Esophagus mucosa (tissue), 1 donor: ENCODE measurements around the gene RMI1. TPM values are rescaled to one million over a fixed set of nuclear protein-coding genes. Genes with fewer than 3 reads are reported as not detected.
"Not testable (repeated sequence)": the region's sequence is repeated elsewhere in the genome, so short reads cannot be mapped to it uniquely, and the experiment has no call there.

Experiments used
- ATAC-seq: fragments of 200-7000 bp; cut with Tn5 transposase; one replicate; pipeline ENCODE4 v1.9.1; 2020
- total RNA-seq: library from RNA; stranded (reverse); gene quantifications from one replicate; pipeline ENCODE4 v1.2.4, GENCODE V29; 2023
- donor health status: DM: yes; HTN: yes; CAD: no.

The RMI1 gene
- total RNA-seq, result 6.7 TPM

- ATAC-seq, result peak; percentile 96
Measured at GRCh38 chr9:83980395-83981125, at the start of gene RMI1. Gene RMI1 (plus strand): TSS chr9:83980805. CDS start chr9:84000987, 20,182 bp downstream.

- no peak for ATAC-seq
Measured at GRCh38 chr9:83930881-83931280, 49.7 kb upstream of the RMI1 start.

- peak; percentile 31 for ATAC-seq
Measured at GRCh38 chr9:83932011-83932410, 48.6 kb upstream of the RMI1 start.

GRCh38 chr9:83932851-83933250 is 47.8 kb upstream of the RMI1 start:
- no peak for ATAC-seq

GRCh38 chr9:83933790-83934189 is 46.8 kb upstream of the RMI1 start:
- ATAC-seq, result peak; percentile 8

- ATAC-seq, result peak; percentile 85
Measured at GRCh38 chr9:83934569-83935275, 45.9 kb upstream of the RMI1 start.

- peak; percentile 7 for ATAC-seq
Measured at GRCh38 chr9:83935276-83935935, 45.2 kb upstream of the RMI1 start.

- no peak for ATAC-seq
Measured at GRCh38 chr9:83936523-83936922, 44.1 kb upstream of the RMI1 start.

GRCh38 chr9:83937861-83938455 is 42.6 kb upstream of the RMI1 start:
- ATAC-seq, result peak; percentile 60

GRCh38 chr9:83940590-83941303 is 39.9 kb upstream of the RMI1 start:
- no peak for ATAC-seq

- ATAC-seq, result not testable (repeated sequence)
Measured at GRCh38 chr9:83948096-83948495, 32.5 kb upstream of the RMI1 start.

GRCh38 chr9:83956086-83956435 is 24.5 kb upstream of the RMI1 start:
- peak; percentile 45 for ATAC-seq

GRCh38 chr9:83956436-83957247 is 24.0 kb upstream of the RMI1 start:
- peak; percentile 80 for ATAC-seq

GRCh38 chr9:83957248-83957513 is 23.4 kb upstream of the RMI1 start:
- ATAC-seq, result peak; percentile 41

- ATAC-seq, result no peak
Measured at GRCh38 chr9:83959061-83959460, 21.5 kb upstream of the RMI1 start.

- ATAC-seq, result no peak
Measured at GRCh38 chr9:83960991-83961390, 19.6 kb upstream of the RMI1 start.

GRCh38 chr9:83962165-83962564 is 18.4 kb upstream of the RMI1 start:
- peak; percentile 48 for ATAC-seq

GRCh38 chr9:83964973-83965349 is 15.6 kb upstream of the RMI1 start:
- ATAC-seq, result peak; percentile 15

- ATAC-seq, result peak; percentile 13
Measured at GRCh38 chr9:83965350-83966208, 15.0 kb upstream of the RMI1 start.

- peak; percentile 12 for ATAC-seq
Measured at GRCh38 chr9:83966209-83966582, 14.4 kb upstream of the RMI1 start.

GRCh38 chr9:83967073-83967472 is 13.5 kb upstream of the RMI1 start:
- no peak for ATAC-seq
